ENCODE results near the gene OS9. TPM values are rescaled to one million over a fixed set of nuclear protein-coding genes. Genes with fewer than 3 reads are reported as not detected.

Gene OS9
- total and polyA plus RNA-seq, 2 of the 4 experiments (the other 2 are of a cell fraction), result 159 to 272 TPM

DNA sequence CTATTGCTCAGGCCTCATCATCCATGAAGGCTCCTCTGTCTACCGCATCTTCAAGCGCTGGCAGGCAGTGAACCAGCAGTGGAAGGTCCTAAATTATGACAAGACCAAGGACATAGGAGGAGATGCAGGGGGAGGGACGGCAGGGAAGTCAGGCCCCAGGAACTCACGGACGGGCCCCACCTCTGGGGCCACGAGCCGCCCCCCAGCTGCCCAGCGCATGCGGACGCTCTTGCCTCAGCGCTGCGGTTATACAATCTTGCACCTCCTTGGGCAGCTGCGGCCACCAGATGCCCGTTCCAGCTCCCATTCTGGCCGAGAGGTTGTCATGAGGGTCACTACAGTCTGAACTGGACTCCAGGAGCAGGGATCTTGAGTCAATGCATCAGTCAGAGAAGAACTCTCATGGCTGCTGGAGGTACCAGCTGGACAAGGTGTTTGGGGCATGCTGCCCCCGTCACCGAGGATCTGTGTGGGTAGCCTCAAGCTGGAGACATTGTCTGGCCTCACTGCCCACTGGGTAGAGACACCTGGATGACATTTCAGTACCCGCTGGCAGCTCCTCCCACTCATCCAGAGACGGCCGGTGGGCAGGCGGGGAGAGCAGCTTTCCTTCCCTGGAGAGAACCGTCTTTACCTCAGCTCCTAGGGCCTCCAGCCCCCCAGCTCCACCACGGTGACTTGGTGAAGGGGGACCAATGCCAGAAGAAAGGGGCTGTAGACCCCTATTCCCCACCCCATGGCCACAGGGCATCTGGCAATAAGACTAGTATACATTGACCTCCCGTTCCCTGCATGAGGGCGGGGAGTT is 64.8 kb downstream of the OS9 start:
- POLR2A ChIA-PET (ENCODE audit: unreplicated experiment), result no interaction called here
- Histone ChIP-seq H2BK15ac (ENCODE audit: low read depth, low read length) (no peak overlapping the region), H2BK20ac (ENCODE audit: low read depth, low read length) (no peak overlapping the region)

More for the DNA sequence above, 64.8 kb downstream of the OS9 start:
- Histone ChIP-seq H2BK5ac (ENCODE audit: low read depth, low read length, poor library complexity, severe bottlenecking) (no peak overlapping the region), H4K5ac (ENCODE audit: low read depth, low read length) (no peak overlapping the region), H4K91ac (ENCODE audit: insufficient read depth, low read depth, low read length) (no peak overlapping the region), H4K20me1 (ENCODE audit: insufficient read depth, low read length) (no peaks in the 10 kb centered on the region; the same call in 1 of the 2 replicates), H2AK9ac (replicated peaks; ENCODE audit: low read depth, low read length, poor library complexity) (no peak overlapping the region), H3K23ac (ENCODE audit: low read depth, low read length) (no peak overlapping the region), H2AFZ (replicated peaks; ENCODE audit: low read length, poor library complexity) (no peak overlapping the region), H3K18ac (ENCODE audit: low read depth, low read length) (no peak overlapping the region), H3K79me1 (ENCODE audit: low read depth in 1 of 2, low read length in 2 of 2) (no peaks in the 10 kb centered on the region), H3K9me3 (ENCODE audit: control insufficient read depth, insufficient read depth, low read length) (no peaks in the 10 kb centered on the region), H3K4me2 (ENCODE audit: low read depth, low read length) (no peak overlapping the region), H4K8ac (ENCODE audit: low read depth in 2 of 2, low read length in 2 of 2) (no peak overlapping the region), H3K36me3 (ENCODE audit: control insufficient read depth, insufficient read depth, low read length) (peaks cover 9% of the 10 kb centered on the region), H3K9ac (ENCODE audit: low read depth, low read length) (no peak overlapping the region), H3K4me1 (ENCODE audit: control insufficient read depth, insufficient read depth, low read length) (peaks cover 3% of the 10 kb centered on the region; the same call in 1 of the 2 replicates), H2BK120ac (ENCODE audit: low read depth, low read length) (no peak overlapping the region), H3K9me1 (ENCODE audit: insufficient read depth, low read length) (peaks cover 4% of the 10 kb centered on the region; the same call in 1 of the 2 replicates), H3K27me3 (ENCODE audit: control insufficient read depth, insufficient read depth, low read length) (peaks cover 19% of the 10 kb centered on the region), H3K56ac (ENCODE audit: extremely low read depth, insufficient read depth, low read length) (no peak overlapping the region), H3K4me3 (ENCODE audit: insufficient read depth, low read depth, low read length) (no peak overlapping the region), H3K4ac (ENCODE audit: low read depth, low read length) (no peak overlapping the region), H2AK5ac (ENCODE audit: low read depth, low read length) (no peak overlapping the region), H3K27ac (ENCODE audit: insufficient read depth, low read length) (no peak overlapping the region), H3K14ac (replicated peaks; ENCODE audit: low read depth, low read length) (no peak overlapping the region)
- CTCF ChIA-PET, result no interaction called here
- WGBS, 2 experiments (ENCODE audit: extremely low coverage in 2 of 2, insufficient read length in 1 of 2), result 92% methylated on average over 14 of the region's 25 CpGs; no CpG with 5 or more reads in 1 of the 2 experiments
- BruUV-seq (replicated peaks), result no TSS peak
- DNase-seq (no peak), ATAC-seq (ENCODE audit: low read depth) (no peak)
- no peak for TF ChIP-seq CEBPB (IDR thresholded peaks at IDR 0.05; ENCODE audit: low read depth, low read length)
- dilution Hi-C loops (cut with HindIII; ENCODE audit: low sequenced_read_pairs, unreplicated experiment) (no loop called here), intact Hi-C loops (cut with micrococcal nuclease) (no loop called here), in situ Hi-C loops (cut with MboI; ENCODE audit: low sequenced_read_pairs) (no loop called here)

Measured in IMR-90 (cell line).